ENCODE measurements around the gene GSS.

GRCh38 chr20:34943808-34944567 lies 11.6 kb downstream of the GSS start:
- TF ChIP-seq, protein P1, sequence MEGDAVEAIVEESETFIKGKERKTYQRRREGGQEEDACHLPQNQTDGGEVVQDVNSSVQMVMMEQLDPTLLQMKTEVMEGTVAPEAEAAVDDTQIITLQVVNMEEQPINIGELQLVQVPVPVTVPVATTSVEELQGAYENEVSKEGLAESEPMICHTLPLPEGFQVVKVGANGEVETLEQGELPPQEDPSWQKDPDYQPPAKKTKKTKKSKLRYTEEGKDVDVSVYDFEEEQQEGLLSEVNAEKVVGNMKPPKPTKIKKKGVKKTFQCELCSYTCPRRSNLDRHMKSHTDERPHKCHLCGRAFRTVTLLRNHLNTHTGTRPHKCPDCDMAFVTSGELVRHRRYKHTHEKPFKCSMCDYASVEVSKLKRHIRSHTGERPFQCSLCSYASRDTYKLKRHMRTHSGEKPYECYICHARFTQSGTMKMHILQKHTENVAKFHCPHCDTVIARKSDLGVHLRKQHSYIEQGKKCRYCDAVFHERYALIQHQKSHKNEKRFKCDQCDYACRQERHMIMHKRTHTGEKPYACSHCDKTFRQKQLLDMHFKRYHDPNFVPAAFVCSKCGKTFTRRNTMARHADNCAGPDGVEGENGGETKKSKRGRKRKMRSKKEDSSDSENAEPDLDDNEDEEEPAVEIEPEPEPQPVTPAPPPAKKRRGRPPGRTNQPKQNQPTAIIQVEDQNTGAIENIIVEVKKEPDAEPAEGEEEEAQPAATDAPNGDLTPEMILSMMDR (IDR thresholded peaks at IDR 0.05) = no peak
- TF ChIP-seq POLR2A (IDR thresholded peaks at IDR 0.05) = no peak
